KOPT-K1 (cell line): ENCODE results near the gene PNRC2.

Experiments used
- H3K27ac ChIP-seq: fragments of 200-600 bp; sonication (generic); 2 replicates; pipeline ENCODE4 v1.5.1; 2016; ENCODE audit warnings: antibody characterized with exemption, mild to moderate bottlenecking, low read depth, low read length; ENCODE audit not compliant: poor library complexity, severe bottlenecking
- H3K36me3 ChIP-seq: fragments of 200-600 bp; sonication (generic); 2 replicates; pipeline ENCODE4 v1.5.1; 2017; ENCODE audit warnings: antibody characterized with exemption, mild to moderate bottlenecking, low read length, moderate library complexity; ENCODE audit not compliant: insufficient read depth
- H3K9me3 ChIP-seq: fragments of 200-600 bp; sonication (generic); 2 replicates; pipeline ENCODE4 v1.5.1; 2017; ENCODE audit warnings: antibody characterized with exemption, low read length, mild to moderate bottlenecking; ENCODE audit not compliant: insufficient read depth, poor library complexity, severe bottlenecking

Gene PNRC2

GRCh38 chr1:23959461-23960290 is at the start of gene PNRC2:
Gene PNRC2 (plus strand): TSS chr1:23959828. CDS start chr1:23961458, 1,630 bp downstream.
- peak within 1 kb of the TSS; percentile 100 for H3K27ac ChIP-seq
- no peaks in the 10 kb centered on the region for H3K9me3 ChIP-seq

GRCh38 chr1:23910144-23910543 is 49.5 kb upstream of the PNRC2 start:
- Histone ChIP-seq H3K36me3 (no peaks in the 10 kb centered on the region), H3K9me3 (no peaks in the 10 kb centered on the region), H3K27ac (peak overlapping the region; percentile 85)

More at GRCh38 chr1:23959461-23960290, at the start of gene PNRC2:
- peaks cover 36% of the 10 kb centered on the region for H3K36me3 ChIP-seq

- Histone ChIP-seq H3K9me3 (no peaks in the 10 kb centered on the region), H3K27ac (peak overlapping the region; percentile 85), H3K36me3 (no peaks in the 10 kb centered on the region)
Measured at GRCh38 chr1:23910553-23911246, 48.9 kb upstream of the PNRC2 start.

- H3K36me3 ChIP-seq = no peaks in the 10 kb centered on the region
- H3K27ac ChIP-seq = peak overlapping the region; percentile 85
- no peaks in the 10 kb centered on the region for H3K9me3 ChIP-seq
Measured at GRCh38 chr1:23911921-23912320, 47.7 kb upstream of the PNRC2 start.

- Histone ChIP-seq H3K27ac (peak within 1 kb of the TSS; percentile 85), H3K9me3 (no peaks in the 10 kb centered on the region), H3K36me3 (no peaks in the 10 kb centered on the region)
Measured at GRCh38 chr1:23913212-23913880, 46.3 kb upstream of the PNRC2 start, which contains the start of gene CNR2. Gene CNR2 (minus strand): TSS chr1:23913362. CDS start chr1:23875617, 37,745 bp downstream.

- no peaks in the 10 kb centered on the region for H3K36me3 ChIP-seq
- no peak overlapping the region for H3K27ac ChIP-seq
- H3K9me3 ChIP-seq = no peaks in the 10 kb centered on the region
Measured at GRCh38 chr1:23914921-23915320, 44.7 kb upstream of the PNRC2 start.

- Histone ChIP-seq H3K9me3 (no peaks in the 10 kb centered on the region), H3K27ac (no peak overlapping the region), H3K36me3 (no peaks in the 10 kb centered on the region)
Measured at GRCh38 chr1:23915466-23915865, 44.2 kb upstream of the PNRC2 start.

GRCh38 chr1:23916209-23917131 is 43.2 kb upstream of the PNRC2 start:
- no peaks in the 10 kb centered on the region for H3K9me3 ChIP-seq
- no peak overlapping the region for H3K27ac ChIP-seq
- no peaks in the 10 kb centered on the region for H3K36me3 ChIP-seq

GRCh38 chr1:23922321-23922943 is 37.2 kb upstream of the PNRC2 start:
- H3K9me3 ChIP-seq = no peaks in the 10 kb centered on the region
- H3K36me3 ChIP-seq = no peaks in the 10 kb centered on the region
- H3K27ac ChIP-seq = no peak overlapping the region

GRCh38 chr1:23923592-23924499 is 35.8 kb upstream of the PNRC2 start:
- no peaks in the 10 kb centered on the region for H3K36me3 ChIP-seq
- no peaks in the 10 kb centered on the region for H3K9me3 ChIP-seq
- no peak overlapping the region for H3K27ac ChIP-seq

GRCh38 chr1:23924601-23925000 is 35.0 kb upstream of the PNRC2 start:
- H3K9me3 ChIP-seq = no peaks in the 10 kb centered on the region
- no peaks in the 10 kb centered on the region for H3K36me3 ChIP-seq
- H3K27ac ChIP-seq = no peak overlapping the region

GRCh38 chr1:23925279-23925678 is 34.3 kb upstream of the PNRC2 start:
- Histone ChIP-seq H3K9me3 (no peaks in the 10 kb centered on the region), H3K27ac (no peak overlapping the region), H3K36me3 (no peaks in the 10 kb centered on the region)

- Histone ChIP-seq H3K27ac (no peak overlapping the region), H3K9me3 (no peaks in the 10 kb centered on the region)
Measured at GRCh38 chr1:23927097-23927496, 32.5 kb upstream of the PNRC2 start.

More at GRCh38 chr1:23927097-23927496, 32.5 kb upstream of the PNRC2 start:
- H3K36me3 ChIP-seq = no peaks in the 10 kb centered on the region
